Stimulated activated CD8-positive, alpha-beta memory T cell treated with anti-CD3 and anti-CD28 coated beads, Interleukin-15, amount 100 ng/mL, for 48 hours (primary cell): Measurements from ENCODE around the gene EHBP1.

Experiments
- DNase-seq, 2 donors: peaks; one replicate each; pipeline ENCODE4 v3.0.0-alpha.2; 2020; ENCODE audit warnings: low read depth in 2 of 2

The EHBP1 gene

GRCh38 chr2:62964050-62964449 lies 258.5 kb downstream of the EHBP1 start:
- no peak for DNase-seq

- no peak for DNase-seq
These were observed 259.2 kb downstream of the EHBP1 start for GRCh38 chr2:62964671-62965070.

- DNase-seq = no peak
These were observed 261.5 kb downstream of the EHBP1 start for GRCh38 chr2:62966991-62967390.

- DNase-seq = no peak
These were observed 262.7 kb downstream of the EHBP1 start for GRCh38 chr2:62968168-62968567.

GRCh38 chr2:62968668-62969067 lies 263.2 kb downstream of the EHBP1 start:
- DNase-seq = no peak

- no peak for DNase-seq
These were observed 266.4 kb downstream of the EHBP1 start for GRCh38 chr2:62971936-62972335.

GRCh38 chr2:62972601-62973000 lies 267.1 kb downstream of the EHBP1 start:
- no peak for DNase-seq

- no peak for DNase-seq
These were observed 269.5 kb downstream of the EHBP1 start for GRCh38 chr2:62974999-62975398.

- DNase-seq = no peak
These were observed 286.1 kb downstream of the EHBP1 start for GRCh38 chr2:62991605-62992004.

GRCh38 chr2:62992561-62992960 lies 287.0 kb downstream of the EHBP1 start:
- DNase-seq = no peak

- DNase-seq = no peak
These were observed 288.7 kb downstream of the EHBP1 start for GRCh38 chr2:62994206-62994605.

GRCh38 chr2:62996534-62997186 lies 291.1 kb downstream of the EHBP1 start:
- no peak for DNase-seq

GRCh38 chr2:62998949-62999348 lies 293.4 kb downstream of the EHBP1 start:
- no peak for DNase-seq

GRCh38 chr2:62999905-63000304 lies 294.4 kb downstream of the EHBP1 start:
- DNase-seq = no peak

- DNase-seq = no peak
These were observed 295.3 kb downstream of the EHBP1 start for GRCh38 chr2:63000801-63001200.

- DNase-seq = no peak
These were observed 296.1 kb downstream of the EHBP1 start for GRCh38 chr2:63001576-63001975.

- DNase-seq = no peak
These were observed 297.8 kb downstream of the EHBP1 start for GRCh38 chr2:63003351-63003750.

- DNase-seq = no peak
These were observed 302.4 kb downstream of the EHBP1 start for GRCh38 chr2:63007813-63008458.

- no peak for DNase-seq
These were observed 303.3 kb downstream of the EHBP1 start for GRCh38 chr2:63008838-63009237.

GRCh38 chr2:63009490-63009889 lies 304.0 kb downstream of the EHBP1 start:
- DNase-seq = no peak

- DNase-seq = no peak
These were observed 307.0 kb downstream of the EHBP1 start for GRCh38 chr2:63012541-63012940.

- DNase-seq = no peak
These were observed 307.9 kb downstream of the EHBP1 start for GRCh38 chr2:63013438-63013837.

GRCh38 chr2:63015389-63015788 lies 309.9 kb downstream of the EHBP1 start:
- DNase-seq = no peak

- no peak for DNase-seq
These were observed 312.9 kb downstream of the EHBP1 start for GRCh38 chr2:63018439-63018838.
